GM18951 (cell line): Measurements from ENCODE around the gene SUPT4H1.

ENCODE experiments used
- POLR2A ChIP-seq: IDR thresholded peaks from 4 replicates; pipeline ENCODE4 v1.6.1; 2011; ENCODE audit warnings: mild to moderate bottlenecking; ENCODE audit not compliant: insufficient read length, insufficient read depth; ENCODE audit errors: extremely low read depth
- in situ Hi-C: fragments of 300-500 bp; cut with MboI; formaldehyde crosslinking; loops from one replicate; pipeline ENCODE4 v1.12.0; 2022; ENCODE audit warnings: low sequenced_read_pairs, mixed read lengths, inconsistent platforms; ENCODE audit not compliant: unreplicated experiment

SUPT4H1 gene

GRCh38 chr17:58385359-58385899, 33.4 kb upstream of the SUPT4H1 start:
- no peak for TF ChIP-seq POLR2A
- in situ Hi-C loops: no loop called here

GRCh38 chr17:58384897-58385296, 32.9 kb upstream of the SUPT4H1 start:
- in situ Hi-C loops: no loop called here
- TF ChIP-seq POLR2A: no peak

- in situ Hi-C loops: no loop called here
- TF ChIP-seq POLR2A: no peak
These were observed 32.0 kb upstream of the SUPT4H1 start for GRCh38 chr17:58383892-58384462.

- TF ChIP-seq POLR2A: no peak
- in situ Hi-C loops: no loop called here
These were observed 30.9 kb upstream of the SUPT4H1 start for GRCh38 chr17:58382872-58383242.

- in situ Hi-C loops: no loop called here
These were observed 30.3 kb upstream of the SUPT4H1 start for GRCh38 chr17:58382108-58382871.

GRCh38 chr17:58381124-58382035, 29.4 kb upstream of the SUPT4H1 start:
- TF ChIP-seq POLR2A: no peak
- in situ Hi-C loops: no loop called here

More at GRCh38 chr17:58382108-58382871, 30.3 kb upstream of the SUPT4H1 start:
- TF ChIP-seq POLR2A: no peak

- in situ Hi-C loops: no loop called here
- no peak for TF ChIP-seq POLR2A
These were observed 28.5 kb upstream of the SUPT4H1 start for GRCh38 chr17:58380207-58381123.

- no peak for TF ChIP-seq POLR2A
- in situ Hi-C loops: no loop called here
These were observed 27.5 kb upstream of the SUPT4H1 start for GRCh38 chr17:58379511-58379824.

- TF ChIP-seq POLR2A: no peak
- in situ Hi-C loops: no loop called here
These were observed 26.9 kb upstream of the SUPT4H1 start for GRCh38 chr17:58378733-58379510.

- in situ Hi-C loops: no loop called here
- no peak for TF ChIP-seq POLR2A
These were observed 25.7 kb upstream of the SUPT4H1 start for GRCh38 chr17:58377661-58378060.

- TF ChIP-seq POLR2A: no peak
- in situ Hi-C loops: no loop called here
These were observed 25.1 kb upstream of the SUPT4H1 start for GRCh38 chr17:58377093-58377601.
